Neuronal stem cell (in vitro differentiated cells): ENCODE data around the gene RNF167.
A peak's percentile ranks its signal among the peaks of the same experiment; 100 is the strongest.

Experiments used
- DNase-seq: peaks from one replicate; pipeline ENCODE4 v3.0.0-alpha.2; 2013; ENCODE audit warnings: low spot score
- H2AFZ ChIP-seq: one replicate; pipeline ENCODE4 v1.6.1; 2013; ENCODE audit warnings: mild to moderate bottlenecking, low read length, inconsistent platforms
- H2AK5ac ChIP-seq: 2 replicates; pipeline ENCODE4 v1.6.1; 2013; ENCODE audit warnings: low read depth, mild to moderate bottlenecking, inconsistent platforms, low read length, moderate library complexity, mixed read lengths
- H2BK120ac ChIP-seq: 2 replicates; pipeline ENCODE4 v1.6.1; 2013; ENCODE audit warnings: low read depth, mild to moderate bottlenecking, inconsistent platforms, low read length, moderate library complexity, mixed read lengths
- H2BK12ac ChIP-seq: one replicate; pipeline ENCODE4 v1.6.1; 2013; ENCODE audit warnings: low read length, inconsistent platforms
- H2BK15ac ChIP-seq: 2 replicates; pipeline ENCODE4 v1.6.1; 2013; ENCODE audit warnings: mild to moderate bottlenecking, low read length, inconsistent platforms, mixed read lengths
- H2BK5ac ChIP-seq: one replicate; pipeline ENCODE4 v1.6.1; 2013; ENCODE audit warnings: inconsistent platforms, mild to moderate bottlenecking, low read length, moderate library complexity
- H3K14ac ChIP-seq: one replicate; pipeline ENCODE4 v1.6.1; 2013; ENCODE audit warnings: low read length, inconsistent platforms
- H3K18ac ChIP-seq: 2 replicates; pipeline ENCODE4 v1.6.1; 2013; ENCODE audit warnings: low read length, inconsistent platforms
- H3K23ac ChIP-seq: 2 replicates; pipeline ENCODE4 v1.6.1; 2013; ENCODE audit warnings: low read depth, mild to moderate bottlenecking, mixed read lengths, low read length, inconsistent platforms; ENCODE audit not compliant: poor library complexity
- H3K27ac ChIP-seq: replicated peaks from 3 replicates; pipeline ENCODE4 v1.5.1; 2013; ENCODE audit warnings: low read length, inconsistent platforms
- H3K27me3 ChIP-seq, 3 experiments: 2 replicates each; pipeline ENCODE4 v1.6.1; 2013; ENCODE audit warnings: low read length in 3 of 3, mild to moderate bottlenecking in 2 of 3, inconsistent platforms in 1 of 3, low read depth in 1 of 3, mixed read lengths in 1 of 3, moderate library complexity in 1 of 3; ENCODE audit not compliant: control insufficient read depth in 3 of 3, insufficient read depth in 3 of 3
- H3K36me3 ChIP-seq, 2 donors: replicated peaks in 1 of 2; 2 replicates each; pipeline ENCODE4 v1.6.1; 2013; ENCODE audit warnings: low read length in 2 of 2; ENCODE audit not compliant: control insufficient read depth in 2 of 2, insufficient read depth in 2 of 2
- H3K4ac ChIP-seq: 2 replicates; pipeline ENCODE4 v1.6.1; 2013; ENCODE audit warnings: inconsistent platforms, mild to moderate bottlenecking, low read length, moderate library complexity
- H3K4me1 ChIP-seq, 2 donors: 1 replicate in 1 of 2; 2 replicates in 1 of 2; pipeline ENCODE4 v1.6.1; 2013; ENCODE audit warnings: low read length in 2 of 2, low read depth in 1 of 2; ENCODE audit not compliant: control insufficient read depth in 2 of 2, insufficient read depth in 1 of 2
- H3K4me2 ChIP-seq: one replicate; pipeline ENCODE4 v1.6.1; 2013; ENCODE audit warnings: mild to moderate bottlenecking, low read length, inconsistent platforms; ENCODE audit not compliant: insufficient read depth, poor library complexity, severe bottlenecking
- H3K4me3 ChIP-seq, 2 donors: 2 replicates each; pipeline ENCODE4 v1.5.1; 2013; ENCODE audit warnings: low read length in 2 of 2, mild to moderate bottlenecking in 2 of 2, inconsistent platforms in 1 of 2, moderate library complexity in 1 of 2
- H3K79me1 ChIP-seq: one replicate; pipeline ENCODE4 v1.6.1; 2013; ENCODE audit warnings: low read depth, mild to moderate bottlenecking, inconsistent platforms, low read length, moderate library complexity
- H3K9ac ChIP-seq: one replicate; pipeline ENCODE4 v1.6.1; 2013; ENCODE audit warnings: mild to moderate bottlenecking, low read depth, low read length, inconsistent platforms; ENCODE audit not compliant: poor library complexity
- H3K9me3 ChIP-seq, 2 donors: replicated peaks in 1 of 2; 2 replicates each; pipeline versions ENCODE3 to v1.6.1; 2013; ENCODE audit warnings: low read length in 2 of 2, mild to moderate bottlenecking in 2 of 2, inconsistent platforms in 1 of 2, low read depth in 1 of 2, mixed read lengths in 1 of 2, moderate library complexity in 1 of 2; ENCODE audit not compliant: control insufficient read depth in 2 of 2, insufficient read depth in 1 of 2
- H4K8ac ChIP-seq: one replicate; pipeline ENCODE4 v1.6.1; 2013; ENCODE audit warnings: low read depth, mild to moderate bottlenecking, inconsistent platforms, low read length, moderate library complexity
- H4K91ac ChIP-seq: one replicate; pipeline ENCODE4 v1.6.1; 2013; ENCODE audit warnings: low read length, low read depth, mild to moderate bottlenecking, inconsistent platforms; ENCODE audit not compliant: poor library complexity
- WGBS, 2 donors: extraction: QIAGEN DNeasy Blood & Tissue Kit; methylation state at CpG; one replicate each; pipeline ENCODE4 v1.1.7; 2013; ENCODE audit warnings: missing lambda C conversion rate in 2 of 2, mixed read lengths in 1 of 2; ENCODE audit not compliant: insufficient read length in 2 of 2, insufficient replicate concordance in 1 of 2; ENCODE audit errors: extremely low coverage in 2 of 2; 5-methylcytosine and 5-hydroxymethylcytosine counted together

Gene RNF167

GRCh38 chr17:4944554-4945175 is 4.6 kb downstream of the RNF167 start:
- peak overlapping the region; percentile 19 for H3K27ac ChIP-seq
- no peaks in the 10 kb centered on the region for H3K9me3 ChIP-seq
- peak overlapping the region in 1 of 2 donors; percentile 9 for H3K4me3 ChIP-seq
- no peaks in the 10 kb centered on the region for H3K27me3 ChIP-seq
- H2BK120ac ChIP-seq, result no peak overlapping the region
- H3K4me1 ChIP-seq, result peaks cover 11 to 12% of the 10 kb centered on the region in 2 donors
- no CpG with 5 or more reads among the region's 8 CpGs for WGBS, 2 donors
- H2BK15ac ChIP-seq, result no peak overlapping the region
- H2AK5ac ChIP-seq, result no peak overlapping the region
- H4K8ac ChIP-seq, result no peak overlapping the region
- no peak overlapping the region for H2AFZ ChIP-seq
- H3K4ac ChIP-seq, result no peak overlapping the region
- H3K36me3 ChIP-seq, result peaks cover 40 to 56% of the 10 kb centered on the region in 2 donors
- no peak for DNase-seq
- H3K18ac ChIP-seq, result no peak overlapping the region
- no peak overlapping the region for H3K4me2 ChIP-seq
- H3K9ac ChIP-seq, result no peak overlapping the region
- H3K23ac ChIP-seq, result peak overlapping the region; percentile 12
- H4K91ac ChIP-seq, result no peak overlapping the region
- H3K14ac ChIP-seq, result no peak overlapping the region
- no peak overlapping the region for H2BK5ac ChIP-seq
- peaks cover 14% of the 10 kb centered on the region for H3K79me1 ChIP-seq
- no peak overlapping the region for H2BK12ac ChIP-seq

- Histone ChIP-seq H3K14ac (no peak overlapping the region), H3K9me3 (no peaks in the 10 kb centered on the region), H4K91ac (no peak overlapping the region), H2AK5ac (peak overlapping the region; percentile 17), H3K4me2 (no peak overlapping the region), H3K4me1 (peaks cover 11 to 13% of the 10 kb centered on the region in 2 donors), H3K27me3 (no peaks in the 10 kb centered on the region), H3K18ac (no peak overlapping the region), H3K27ac (peak overlapping the region; percentile 37), H3K79me1 (peaks cover 14% of the 10 kb centered on the region), H3K23ac (peak overlapping the region; percentile 62), H3K9ac (no peak overlapping the region), H2AFZ (no peak overlapping the region), H2BK12ac (no peak overlapping the region), H3K4me3 (no peak overlapping the region), H4K8ac (peak overlapping the region; percentile 54), H2BK120ac (no peak overlapping the region), H3K36me3 (peaks cover 40 to 56% of the 10 kb centered on the region in 2 donors), H2BK5ac (peak overlapping the region; percentile 85), H3K4ac (no peak overlapping the region), H2BK15ac (no peak overlapping the region)
- DNase-seq, result no peak
- no CpG with 5 or more reads among the region's 7 CpGs for WGBS, 2 donors
These were observed 5.3 kb downstream of the RNF167 start for GRCh38 chr17:4945176-4945943.

- no peaks in the 10 kb centered on the region for H3K27me3 ChIP-seq
- no peak overlapping the region for H3K9ac ChIP-seq
- peak overlapping the region; percentile 12 for H3K4me2 ChIP-seq
- no peak overlapping the region for H2AFZ ChIP-seq
- no peak overlapping the region for H2BK5ac ChIP-seq
- WGBS, 2 donors, result no CpG with 5 or more reads among the region's 4 CpGs
- H3K23ac ChIP-seq, result no peak overlapping the region
- H4K8ac ChIP-seq, result no peak overlapping the region
- no peak overlapping the region for H2BK15ac ChIP-seq
- H3K9me3 ChIP-seq, result no peaks in the 10 kb centered on the region
- no peak overlapping the region for H3K4ac ChIP-seq
- DNase-seq, result no peak
- H3K4me3 ChIP-seq, result peak overlapping the region in 1 of 2 donors; percentile 100
- no peak overlapping the region for H2BK12ac ChIP-seq
- peaks cover 9% of the 10 kb centered on the region for H3K79me1 ChIP-seq
- H3K14ac ChIP-seq, result no peak overlapping the region
- peaks cover 11 to 15% of the 10 kb centered on the region in 2 donors for H3K4me1 ChIP-seq
- H2BK120ac ChIP-seq, result no peak overlapping the region
- no peak overlapping the region for H3K18ac ChIP-seq
- no peak overlapping the region for H4K91ac ChIP-seq
- H2AK5ac ChIP-seq, result no peak overlapping the region
- no peak overlapping the region for H3K27ac ChIP-seq
- peaks cover 40 to 56% of the 10 kb centered on the region in 2 donors for H3K36me3 ChIP-seq
These were observed 5.8 kb downstream of the RNF167 start for GRCh38 chr17:4945944-4946280.

GRCh38 chr17:4946312-4946976 is 6.4 kb downstream of the RNF167 start:
- H3K79me1 ChIP-seq, result peaks cover 9% of the 10 kb centered on the region
- peaks cover 13 to 17% of the 10 kb centered on the region in 2 donors for H3K4me1 ChIP-seq
- H2AK5ac ChIP-seq, result no peak overlapping the region
- no peak overlapping the region for H4K91ac ChIP-seq
- peak overlapping the region in 1 of 2 donors; percentile 100 for H3K4me3 ChIP-seq
- no peak overlapping the region for H2BK120ac ChIP-seq
- no peak overlapping the region for H3K27ac ChIP-seq
- H3K9ac ChIP-seq, result peak overlapping the region; percentile 12
- H3K14ac ChIP-seq, result no peak overlapping the region
- H2BK5ac ChIP-seq, result no peak overlapping the region
- WGBS, 2 donors, result no CpG with 5 or more reads among the region's 16 CpGs
- no peak overlapping the region for H3K4ac ChIP-seq
- no peak overlapping the region for H2AFZ ChIP-seq
- H3K18ac ChIP-seq, result no peak overlapping the region
- no peak overlapping the region for H4K8ac ChIP-seq
- peak overlapping the region; percentile 71 for H3K4me2 ChIP-seq
- H3K23ac ChIP-seq, result no peak overlapping the region
- H3K27me3 ChIP-seq, result no peaks in the 10 kb centered on the region
- DNase-seq, result no peak
- H2BK15ac ChIP-seq, result no peak overlapping the region
- peaks cover 40 to 56% of the 10 kb centered on the region in 2 donors for H3K36me3 ChIP-seq
- no peaks in the 10 kb centered on the region for H3K9me3 ChIP-seq
- no peak overlapping the region for H2BK12ac ChIP-seq
